HFFc6 (cell line): ENCODE data around the gene PSKH1. TPM values are rescaled to one million over a fixed set of nuclear protein-coding genes. Genes with fewer than 3 reads are reported as not detected.

Experiments
- DNase-seq: peaks from one replicate; pipeline ENCODE4 v3.0.0-alpha.2; 2018
- H3K27ac Mint-ChIP-seq: 2 replicates; pipeline ENCODE4 v1.8.0; 2020; ENCODE audit warnings: mild to moderate bottlenecking, mixed read lengths
- H3K27me3 Mint-ChIP-seq: 2 replicates; pipeline ENCODE4 v1.8.0; 2021; ENCODE audit warnings: mild to moderate bottlenecking, moderate library complexity, mixed read lengths; ENCODE audit not compliant: insufficient read depth
- H3K36me3 Mint-ChIP-seq: 2 replicates; pipeline ENCODE4 v1.8.0; 2021; ENCODE audit warnings: low read depth, mixed read lengths
- H3K4me1 Mint-ChIP-seq: 2 replicates; pipeline ENCODE4 v1.8.0; 2020; ENCODE audit warnings: low read depth, mixed read lengths
- H3K4me3 Mint-ChIP-seq: 2 replicates; pipeline ENCODE4 v1.8.0; 2020; ENCODE audit warnings: mild to moderate bottlenecking, moderate library complexity, mixed read lengths
- H3K9me3 Mint-ChIP-seq: 2 replicates; pipeline ENCODE4 v1.8.0; 2020; ENCODE audit warnings: mild to moderate bottlenecking, mixed read lengths
- CTCF ChIP-seq: fragments of 200-600 bp; sonication (generic); IDR thresholded peaks from 2 replicates; pipeline ENCODE4 v1.5.0; 2021; ENCODE audit warnings: antibody characterized with exemption, mild to moderate bottlenecking
- total RNA-seq, 6 experiments: library from RNA; stranded (reverse); fragmentation: NEBNext Ultra II Directional; extraction: Animal tissue kit (Norgen Biotek cat#: 25700); gene quantifications; 2 replicates in 1 of 6; 3 replicates in 5 of 6; pipeline ENCODE4 v1.2.3, GENCODE V29; 2021

Gene PSKH1
- total RNA-seq, 6 experiments from 2014 or later = 25.2 to 34.1 (median 29.3) TPM

DNA sequence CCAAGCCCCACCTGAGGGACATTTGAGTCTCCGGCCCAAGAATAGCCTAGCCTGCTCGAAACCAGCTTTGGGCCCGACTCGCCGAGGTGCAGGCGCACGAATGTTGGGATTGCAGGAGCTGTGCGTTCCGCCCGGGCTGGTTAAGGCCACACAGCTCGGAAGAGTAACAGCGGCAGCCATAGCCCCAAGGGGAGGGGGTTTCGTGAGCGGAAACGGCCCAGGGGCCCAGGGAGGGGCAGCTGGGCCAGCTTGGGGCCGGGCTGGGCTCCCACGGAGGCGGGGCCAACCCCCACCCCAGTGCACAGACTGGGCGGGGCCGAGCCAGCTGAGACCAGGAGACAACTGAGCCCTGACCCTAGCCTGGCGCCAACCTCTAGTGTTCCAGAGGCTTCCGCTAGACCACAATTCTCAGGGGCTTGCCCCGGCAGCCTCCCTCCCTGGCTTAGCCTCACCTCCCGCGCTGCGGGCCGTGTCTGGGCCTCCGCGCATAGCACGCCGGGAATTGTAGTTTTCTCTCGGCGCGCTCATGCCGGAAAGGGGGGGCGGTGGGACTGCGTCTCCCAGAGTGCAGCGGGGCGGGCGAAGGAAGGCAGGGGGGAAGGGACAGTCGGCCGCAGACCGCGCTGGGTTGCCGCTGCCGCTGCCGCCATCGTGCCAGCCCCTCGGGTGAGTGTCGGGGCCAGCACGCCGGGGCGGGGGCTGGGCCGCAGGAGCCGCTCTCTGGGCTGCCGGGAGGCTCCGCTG, 46.6 kb upstream of the PSKH1 start, which contains the start of gene NUTF2:
TSS of gene NUTF2 (plus strand) at position 614 of the 744 bp plus-strand sequence. CDS start 18,198 bp downstream, outside the sequence.
- H3K27ac Mint-ChIP-seq = peak within 1 kb of the TSS; percentile 96
- no peak for TF ChIP-seq CTCF
- H3K4me3 Mint-ChIP-seq = peak within 1 kb of the TSS; percentile 97
- peak; percentile 88 for DNase-seq
- H3K36me3 Mint-ChIP-seq = peaks cover 6% of the 10 kb centered on the region; the same call in 1 of the 2 replicates
- no peaks in the 10 kb centered on the region for H3K9me3 Mint-ChIP-seq
- peaks cover 51% of the 10 kb centered on the region for H3K4me1 Mint-ChIP-seq
- H3K27me3 Mint-ChIP-seq = peaks cover 3% of the 10 kb centered on the region; the same call in 1 of the 2 replicates

GRCh38 chr16:67847064-67847861, 45.8 kb upstream of the PSKH1 start, which contains the start of gene CENPT:
CENPT (minus strand) TSS chr16:67847693; CDS start chr16:67833859, 13,834 bp downstream.
- H3K4me1 Mint-ChIP-seq = peaks cover 49% of the 10 kb centered on the region
- H3K36me3 Mint-ChIP-seq = peaks cover 6% of the 10 kb centered on the region; the same call in 1 of the 2 replicates
- DNase-seq = peak; percentile 73
- H3K9me3 Mint-ChIP-seq = no peaks in the 10 kb centered on the region
- H3K27ac Mint-ChIP-seq = peak within 1 kb of the TSS; percentile 96
- H3K27me3 Mint-ChIP-seq = peaks cover 3% of the 10 kb centered on the region; the same call in 1 of the 2 replicates
- 0 out of 2 replicates have a peak, but pooled peaks have one; percentile 8 for TF ChIP-seq CTCF
- H3K4me3 Mint-ChIP-seq = peak within 1 kb of the TSS; percentile 97

GRCh38 chr16:67848118-67848517, 44.9 kb upstream of the PSKH1 start:
- Mint-ChIP-seq H3K27me3 (peaks cover 3% of the 10 kb centered on the region; the same call in 1 of the 2 replicates), H3K4me1 (peaks cover 43% of the 10 kb centered on the region), H3K4me3 (peak overlapping the region; percentile 97), H3K27ac (peak overlapping the region; percentile 96), H3K36me3 (peaks cover 6% of the 10 kb centered on the region; the same call in 1 of the 2 replicates), H3K9me3 (no peaks in the 10 kb centered on the region)
- no peak for DNase-seq
- no peak for TF ChIP-seq CTCF

GRCh38 chr16:67853670-67854069, 39.4 kb upstream of the PSKH1 start:
- Mint-ChIP-seq H3K9me3 (no peaks in the 10 kb centered on the region), H3K4me3 (no peak overlapping the region), H3K4me1 (peaks cover 40% of the 10 kb centered on the region), H3K27ac (no peak overlapping the region), H3K36me3 (peaks cover 4% of the 10 kb centered on the region), H3K27me3 (peaks cover 5% of the 10 kb centered on the region)
- DNase-seq = no peak
- TF ChIP-seq CTCF = no peak

DNA sequence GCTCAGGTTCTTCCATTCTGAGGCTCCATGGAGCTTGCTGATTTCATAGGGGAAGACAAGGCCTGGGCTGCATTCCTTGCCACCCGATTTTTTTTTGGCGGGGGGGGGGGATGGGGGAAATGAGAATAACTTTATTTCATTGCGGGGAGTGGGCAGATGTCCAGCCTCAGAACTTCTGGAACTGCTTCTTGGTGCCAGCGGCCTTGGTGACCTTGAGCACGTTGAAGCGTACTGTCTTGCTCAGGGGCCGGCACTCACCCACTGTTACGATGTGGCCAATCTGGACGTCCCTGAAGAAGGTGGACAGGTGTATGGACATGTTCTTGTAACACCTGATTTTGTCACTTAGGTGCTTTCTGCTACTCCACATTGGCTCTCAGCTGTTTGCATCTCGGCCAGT, 37.3 kb upstream of the PSKH1 start:
- Mint-ChIP-seq H3K4me3 (no peak overlapping the region), H3K9me3 (no peaks in the 10 kb centered on the region), H3K36me3 (peaks cover 4% of the 10 kb centered on the region; the same call in 1 of the 2 replicates), H3K27ac (peak overlapping the region; percentile 100), H3K27me3 (peaks cover 2% of the 10 kb centered on the region; the same call in 1 of the 2 replicates), H3K4me1 (peaks cover 43% of the 10 kb centered on the region)
- no peak for DNase-seq
- TF ChIP-seq CTCF = no peak
